Left kidney (tissue), 2 donors: ENCODE results near the gene MCAT. TPM values are rescaled to one million over a fixed set of nuclear protein-coding genes. Genes with fewer than 3 reads are reported as not detected.

Experiments used
- DNase-seq: peaks from one replicate; pipeline ENCODE4 v3.0.0-alpha.2; 2013
- polyA plus RNA-seq: library from polyadenylated mRNA; unstranded; fragments of 120-200 nt; gene quantifications from one replicate; pipeline ENCODE4 v1.2.1, GENCODE V29; 2013; ENCODE audit not compliant: insufficient read length

The MCAT gene
- polyA plus RNA-seq, 1 donor = 21.6 TPM

DNA sequence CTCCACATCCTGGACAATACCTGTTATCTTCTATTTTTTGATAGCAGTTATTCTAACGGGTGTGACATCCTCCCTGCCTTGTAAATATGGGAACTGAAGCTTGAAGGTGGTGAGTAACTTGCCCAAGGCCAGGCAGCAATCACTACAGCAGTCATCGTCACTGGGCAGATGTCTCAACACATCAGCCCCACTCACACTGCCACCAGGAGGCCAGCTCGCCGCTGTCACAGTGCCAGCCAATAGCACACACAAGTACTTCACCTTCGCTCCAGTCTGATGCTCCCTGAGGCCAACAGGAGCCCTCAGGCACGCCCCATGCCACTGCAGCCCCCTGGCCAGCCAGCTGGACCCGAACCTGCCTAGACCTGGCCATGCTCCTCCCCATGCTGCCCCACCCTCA is 49.1 kb downstream of the MCAT start:
- no peak for DNase-seq

DNA sequence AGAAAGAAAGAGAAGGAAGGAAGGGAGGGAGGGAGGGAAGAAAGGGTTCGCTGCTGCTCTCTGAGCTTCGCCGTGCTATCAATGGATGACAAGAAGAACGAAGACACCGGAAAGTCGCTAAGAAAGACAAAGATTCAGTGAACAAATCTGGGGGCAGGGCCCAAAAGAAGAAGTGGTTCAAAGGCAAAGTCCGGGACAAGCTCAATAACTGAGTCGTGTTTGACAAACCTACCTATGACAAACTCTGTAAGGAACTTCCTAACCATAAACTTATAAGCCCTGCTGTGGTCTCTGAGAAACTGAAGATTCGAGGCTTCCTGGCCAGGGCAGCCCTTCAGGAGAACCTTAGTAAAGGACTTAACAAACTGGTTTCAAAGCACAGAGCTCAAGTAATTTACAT is 51.1 kb downstream of the MCAT start:
- no peak for DNase-seq

DNA sequence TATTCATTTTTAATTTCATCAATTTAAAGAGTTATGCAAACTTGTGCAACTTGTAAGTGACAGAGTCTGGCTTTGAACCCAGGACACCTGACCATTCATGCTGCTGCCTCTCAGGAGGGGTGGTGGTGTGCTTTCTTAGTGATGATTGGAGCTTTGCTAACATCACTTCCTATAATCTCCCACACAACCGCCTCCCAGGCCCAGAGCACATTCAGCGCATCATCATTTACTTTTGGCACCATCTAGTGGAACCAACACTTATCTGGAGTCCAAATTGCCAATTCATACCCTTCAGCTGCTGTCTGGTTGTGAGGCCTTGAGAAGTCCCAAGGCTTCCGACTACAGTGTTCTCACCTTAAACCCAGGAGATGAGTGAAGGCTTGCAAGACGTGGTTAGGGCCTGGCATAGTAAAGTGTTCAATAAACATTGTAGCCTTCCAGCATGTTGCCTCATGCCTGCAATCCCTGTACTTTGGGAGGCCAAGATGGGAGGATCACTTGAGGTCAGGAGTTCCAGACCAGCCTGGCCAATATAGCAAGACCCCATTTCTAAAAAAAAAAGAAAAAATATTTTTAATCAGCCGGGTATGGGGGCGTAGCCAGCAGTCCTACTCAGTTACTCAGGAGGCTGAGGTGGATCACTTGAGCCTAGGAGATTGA is 52.9 kb downstream of the MCAT start:
- peak; percentile 73 for DNase-seq

DNA sequence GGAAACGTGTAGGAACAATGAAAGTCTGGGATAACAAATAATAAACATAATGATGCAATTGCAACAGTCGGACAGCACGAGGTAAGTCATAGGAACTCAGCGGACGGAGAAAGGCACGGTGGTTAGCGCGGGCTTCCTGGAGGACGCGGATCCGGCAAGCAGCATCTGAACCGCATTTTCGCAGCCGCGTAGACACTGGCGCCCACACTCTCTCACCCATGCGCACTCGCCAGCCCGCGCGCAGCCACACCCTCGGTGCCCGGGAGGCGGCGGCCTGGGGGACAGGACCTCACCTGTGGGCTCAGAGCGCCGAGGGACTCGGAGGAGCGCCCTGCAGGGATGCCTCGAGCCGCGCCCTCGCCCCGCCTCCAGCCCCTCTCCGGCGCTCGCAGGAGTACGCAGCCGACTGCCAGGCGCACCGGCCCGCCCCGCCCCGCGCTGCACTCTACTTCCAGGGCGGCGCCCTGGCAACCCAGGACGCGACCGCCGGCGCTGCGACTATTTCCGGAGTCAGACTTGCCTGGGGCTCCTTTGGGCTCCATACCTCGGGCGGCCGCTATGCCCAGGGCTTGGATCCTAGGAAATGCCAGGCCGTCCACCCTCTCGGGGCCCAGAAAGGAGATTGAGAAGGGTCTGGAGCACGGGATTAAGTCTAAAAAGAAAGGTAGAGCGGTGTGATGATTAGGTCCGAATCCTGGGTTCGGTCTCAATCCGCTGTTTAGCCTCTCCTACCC is 54.0 kb downstream of the MCAT start, which contains the start of gene TTLL1:
Gene TTLL1, minus strand, starts transcription at position 408 of the 734 bp plus-strand sequence. CDS start 13,805 bp downstream, outside the sequence.
- peak; percentile 82 for DNase-seq

DNA sequence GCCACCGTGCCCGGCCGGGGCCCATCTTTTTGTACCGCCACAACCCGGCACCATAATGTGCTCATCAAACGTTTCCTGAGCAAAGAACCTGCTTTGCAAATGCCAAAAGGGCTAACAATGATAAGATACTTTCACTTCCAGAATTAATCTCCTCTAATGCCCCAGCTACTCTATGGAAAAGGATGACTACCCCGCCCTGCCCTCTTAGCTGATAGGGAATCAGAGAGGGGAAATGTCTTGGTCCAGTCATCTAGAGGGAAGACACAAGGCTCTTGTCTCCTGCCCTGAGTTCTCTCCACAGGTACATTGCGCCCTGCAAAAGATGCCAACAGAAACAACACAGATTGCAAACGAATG is 54.6 kb downstream of the MCAT start:
- no peak for DNase-seq

DNA sequence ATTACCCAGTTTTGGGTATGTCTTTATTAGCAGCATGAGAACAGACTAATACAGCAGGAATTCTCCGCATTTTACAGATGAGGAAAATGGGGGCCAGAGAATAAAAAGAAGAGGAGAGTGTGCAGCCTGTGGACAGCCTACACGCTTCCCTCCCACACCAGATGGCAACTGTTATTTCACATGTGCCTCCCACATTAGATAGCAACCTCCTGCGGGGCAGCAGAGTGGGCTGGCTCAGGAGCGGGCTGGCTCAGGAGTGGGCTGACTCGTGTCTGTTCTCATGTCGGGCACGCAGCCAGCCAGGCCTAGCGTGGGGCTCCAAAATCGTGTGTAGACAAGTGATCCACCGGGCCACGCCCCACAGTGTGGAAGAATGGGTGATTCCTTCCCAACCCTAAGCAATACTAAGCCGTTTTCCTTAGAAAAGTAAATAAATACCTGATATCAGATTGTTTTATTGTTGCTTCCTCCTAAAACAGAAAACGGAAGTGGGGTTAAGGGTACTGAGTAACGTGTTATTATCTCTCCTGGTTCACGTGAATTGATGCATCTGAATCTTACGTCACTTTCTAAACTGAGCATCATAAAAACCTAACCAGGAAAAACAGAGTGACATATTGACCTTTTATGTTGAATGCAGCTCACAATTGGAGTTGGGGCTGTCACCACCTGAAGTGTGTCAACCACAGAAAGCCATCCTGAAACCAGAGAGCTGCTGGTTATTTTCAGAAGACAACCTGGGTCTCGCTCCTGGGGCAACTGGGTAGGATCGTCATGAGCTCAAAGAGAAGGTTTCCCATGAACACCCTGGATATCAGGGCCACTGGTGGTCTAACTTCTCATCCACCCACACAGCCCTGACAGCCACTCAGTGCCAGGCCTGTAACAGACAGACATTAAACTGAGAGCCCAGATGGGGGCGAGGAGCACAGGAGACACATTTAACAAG is 57.3 kb downstream of the MCAT start:
- DNase-seq = no peak

Other genes with a start within 250 kb of the MCAT start
- gene PACSIN2, start 128.2 kb downstream of the MCAT start, polyA plus RNA-seq = 65.3 TPM
- 18.7 TPM for gene TTLL1, start 54.0 kb downstream of the MCAT start, polyA plus RNA-seq
- 0.78 TPM for gene BIK, start 32.6 kb downstream of the MCAT start, polyA plus RNA-seq
- gene TSPO, start 8.2 kb upstream of the MCAT start, polyA plus RNA-seq = 12.2 TPM
- 22.2 TPM for gene TTLL12, start 43.7 kb upstream of the MCAT start, polyA plus RNA-seq
- 8.7 TPM for gene SCUBE1, start 200.0 kb upstream of the MCAT start, polyA plus RNA-seq